DOHH2 (cell line): Measurements from ENCODE around the gene SLC25A42.

Experiments used
- EZH2phosphoT487 ChIP-seq: fragments of 200-600 bp; sonication (generic); IDR thresholded peaks from 2 replicates; pipeline ENCODE4 v1.6.1; 2017; ENCODE audit warnings: borderline replicate concordance, mild to moderate bottlenecking, antibody characterized with exemption, low read length, moderate library complexity, mixed read lengths
- TF ChIP-seq, protein P1 (sequence below): fragments of 200-600 bp; sonication (generic); IDR thresholded peaks from one replicate; pipeline ENCODE4 v1.5.1; 2014; ENCODE audit warnings: antibody characterized with exemption, mild to moderate bottlenecking, low read depth, low read length; ENCODE audit not compliant: poor library complexity, severe bottlenecking

DNA sequence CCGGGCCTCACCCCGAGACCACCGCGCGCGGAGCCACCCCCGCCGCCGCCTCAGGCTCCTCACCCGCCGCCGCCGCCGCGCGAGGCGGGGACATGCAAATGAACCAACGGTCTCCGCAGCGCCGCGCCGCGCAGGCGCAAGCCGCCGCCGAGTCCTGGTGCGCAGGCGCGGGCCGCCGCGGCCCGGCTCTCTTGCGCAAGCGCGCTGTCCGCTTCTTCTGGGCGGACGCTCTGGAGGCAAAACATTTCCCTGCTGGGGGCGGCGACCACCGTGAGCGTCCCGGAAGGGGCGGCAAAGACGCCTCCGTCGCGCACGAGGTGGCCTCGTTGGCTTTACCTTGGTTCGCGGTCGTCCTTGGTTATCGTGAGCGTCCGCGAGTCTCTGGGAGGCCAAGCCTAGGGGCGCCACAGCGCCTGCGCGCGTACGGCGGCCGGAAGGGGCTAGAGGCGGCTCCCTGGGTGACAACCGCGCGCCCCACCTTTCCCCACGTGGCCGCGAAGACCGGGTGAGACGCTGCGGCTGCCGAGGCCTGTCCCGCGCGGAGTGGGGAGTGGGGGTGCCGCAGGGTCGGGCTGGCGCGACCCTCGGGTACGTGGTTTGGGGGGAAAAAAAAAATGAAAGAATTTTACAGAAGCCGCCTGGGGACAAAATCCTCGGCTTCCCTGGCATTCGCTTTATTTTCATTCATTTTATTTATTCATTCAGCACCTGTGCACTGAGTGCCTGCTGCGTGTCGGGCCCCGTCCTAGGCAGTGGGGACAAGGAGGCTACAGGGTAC, 30.2 kb upstream of the SLC25A42 start, which contains the start of the genes ARMC6 and SUGP2:
- TF ChIP-seq, protein P1, sequence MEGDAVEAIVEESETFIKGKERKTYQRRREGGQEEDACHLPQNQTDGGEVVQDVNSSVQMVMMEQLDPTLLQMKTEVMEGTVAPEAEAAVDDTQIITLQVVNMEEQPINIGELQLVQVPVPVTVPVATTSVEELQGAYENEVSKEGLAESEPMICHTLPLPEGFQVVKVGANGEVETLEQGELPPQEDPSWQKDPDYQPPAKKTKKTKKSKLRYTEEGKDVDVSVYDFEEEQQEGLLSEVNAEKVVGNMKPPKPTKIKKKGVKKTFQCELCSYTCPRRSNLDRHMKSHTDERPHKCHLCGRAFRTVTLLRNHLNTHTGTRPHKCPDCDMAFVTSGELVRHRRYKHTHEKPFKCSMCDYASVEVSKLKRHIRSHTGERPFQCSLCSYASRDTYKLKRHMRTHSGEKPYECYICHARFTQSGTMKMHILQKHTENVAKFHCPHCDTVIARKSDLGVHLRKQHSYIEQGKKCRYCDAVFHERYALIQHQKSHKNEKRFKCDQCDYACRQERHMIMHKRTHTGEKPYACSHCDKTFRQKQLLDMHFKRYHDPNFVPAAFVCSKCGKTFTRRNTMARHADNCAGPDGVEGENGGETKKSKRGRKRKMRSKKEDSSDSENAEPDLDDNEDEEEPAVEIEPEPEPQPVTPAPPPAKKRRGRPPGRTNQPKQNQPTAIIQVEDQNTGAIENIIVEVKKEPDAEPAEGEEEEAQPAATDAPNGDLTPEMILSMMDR, result no peak
- TF ChIP-seq EZH2phosphoT487, result no peak
